CD1c-positive myeloid dendritic cell (primary cell): ENCODE data around the gene BRICD5.

Source experiments
- DNase-seq: peaks from one replicate; pipeline ENCODE4 v3.0.0-alpha.2; 2016; ENCODE audit errors: extremely low spot score

Gene BRICD5

GRCh38 chr16:2180962-2181923 is 29.4 kb downstream of the BRICD5 start:
- no peak for DNase-seq

- DNase-seq, result no peak
These were observed 30.2 kb downstream of the BRICD5 start for GRCh38 chr16:2180461-2180860.

GRCh38 chr16:2179576-2179975 is 31.1 kb downstream of the BRICD5 start:
- no peak for DNase-seq

GRCh38 chr16:2179107-2179501 is 31.6 kb downstream of the BRICD5 start:
- DNase-seq, result no peak

GRCh38 chr16:2178321-2179106 is 32.1 kb downstream of the BRICD5 start:
- peak; percentile 41 for DNase-seq

- DNase-seq, result no peak
These were observed 33.1 kb downstream of the BRICD5 start for GRCh38 chr16:2177561-2177960.

GRCh38 chr16:2177101-2177500 is 33.6 kb downstream of the BRICD5 start:
- no peak for DNase-seq

GRCh38 chr16:2176047-2176446 is 34.6 kb downstream of the BRICD5 start:
- no peak for DNase-seq

- no peak for DNase-seq
These were observed 35.2 kb downstream of the BRICD5 start for GRCh38 chr16:2175454-2175853.

GRCh38 chr16:2174396-2175131 is 36.1 kb downstream of the BRICD5 start:
- DNase-seq, result no peak

- DNase-seq, result no peak
These were observed 36.7 kb downstream of the BRICD5 start for GRCh38 chr16:2173916-2174315.

GRCh38 chr16:2173366-2173765 is 37.3 kb downstream of the BRICD5 start:
- no peak for DNase-seq

- DNase-seq, result no peak
These were observed 37.9 kb downstream of the BRICD5 start for GRCh38 chr16:2172688-2173335.

- DNase-seq, result no peak
These were observed 39.0 kb downstream of the BRICD5 start for GRCh38 chr16:2171601-2172178.

- no peak for DNase-seq
These were observed 39.9 kb downstream of the BRICD5 start for GRCh38 chr16:2170587-2171435.

- no peak for DNase-seq
These were observed 40.6 kb downstream of the BRICD5 start for GRCh38 chr16:2170080-2170479.

- DNase-seq, result no peak
These were observed 43.5 kb downstream of the BRICD5 start for GRCh38 chr16:2167068-2167638.

GRCh38 chr16:2166263-2167067 is 44.2 kb downstream of the BRICD5 start:
- no peak for DNase-seq

- no peak for DNase-seq
These were observed 44.8 kb downstream of the BRICD5 start for GRCh38 chr16:2165861-2166260.
